HepG2 (cell line): ENCODE results near the gene PLP1.

Source experiments
- NFE2L2 ChIP-seq: fragments of 150-350 bp; IDR thresholded peaks from 2 replicates; pipeline ENCODE4 v1.6.1; 2014; ENCODE audit warnings: low read length
- RXRA ChIP-seq: sonication (generic); formaldehyde crosslinking; IDR thresholded peaks from 2 replicates; pipeline ENCODE4 v1.5.1; 2020; ENCODE audit warnings: missing genetic modification reagents
- ZNF547 ChIP-seq: sonication (generic); formaldehyde crosslinking; IDR thresholded peaks from 2 replicates; pipeline ENCODE4 v1.5.1; 2020; ENCODE audit warnings: mild to moderate bottlenecking, missing genetic modification reagents
- ZNF644 ChIP-seq: IDR thresholded peaks from 2 replicates; pipeline ENCODE4 v1.6.1; 2016; ENCODE audit warnings: low read depth
- TF ChIP-seq, protein P1 (sequence below): sonication (generic); formaldehyde crosslinking; IDR thresholded peaks from 2 replicates; pipeline ENCODE4 v1.8.1; 2022; ENCODE audit warnings: mild to moderate bottlenecking, missing genetic modification reagents

DNA sequence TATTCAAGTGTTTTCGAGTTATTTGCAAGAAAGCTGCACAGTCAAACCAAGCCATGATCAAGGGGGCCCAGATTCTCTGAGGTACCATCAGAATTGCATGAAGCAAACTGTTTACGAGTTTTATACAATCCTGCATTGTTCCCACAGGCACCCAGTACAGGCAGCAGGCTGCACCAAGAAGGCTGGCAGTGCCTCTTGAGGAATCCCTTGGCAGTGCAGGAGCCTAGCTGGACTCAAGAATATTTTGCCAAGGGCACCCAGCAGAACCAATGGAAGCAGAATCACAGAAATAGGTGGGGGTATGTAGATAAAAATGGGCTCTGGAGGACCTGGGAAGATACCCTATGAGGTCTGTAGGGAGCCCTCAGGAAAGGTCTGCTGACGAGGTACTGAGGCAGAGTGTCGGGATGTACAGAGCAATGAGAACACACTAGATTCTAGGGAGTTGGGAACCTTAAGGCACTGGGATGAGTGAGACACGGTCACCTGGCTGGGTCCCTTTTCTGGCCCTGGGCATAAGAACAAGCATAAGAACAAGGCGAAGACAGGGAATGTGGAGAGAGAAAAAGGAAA lies 2.5 kb upstream of the PLP1 start:
- TF ChIP-seq RXRA (CRISPR knock-in tag), result no peak
- TF ChIP-seq, protein P1, sequence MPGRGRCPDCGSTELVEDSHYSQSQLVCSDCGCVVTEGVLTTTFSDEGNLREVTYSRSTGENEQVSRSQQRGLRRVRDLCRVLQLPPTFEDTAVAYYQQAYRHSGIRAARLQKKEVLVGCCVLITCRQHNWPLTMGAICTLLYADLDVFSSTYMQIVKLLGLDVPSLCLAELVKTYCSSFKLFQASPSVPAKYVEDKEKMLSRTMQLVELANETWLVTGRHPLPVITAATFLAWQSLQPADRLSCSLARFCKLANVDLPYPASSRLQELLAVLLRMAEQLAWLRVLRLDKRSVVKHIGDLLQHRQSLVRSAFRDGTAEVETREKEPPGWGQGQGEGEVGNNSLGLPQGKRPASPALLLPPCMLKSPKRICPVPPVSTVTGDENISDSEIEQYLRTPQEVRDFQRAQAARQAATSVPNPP (CRISPR knock-in tag), result no peak
- TF ChIP-seq ZNF547 (CRISPR knock-in tag), result no peak
- TF ChIP-seq ZNF644 (CRISPR knock-in tag), result no peak
- TF ChIP-seq NFE2L2, result no peak
